ENCODE measurements around the gene TMEM175.

The TMEM175 gene

DNA sequence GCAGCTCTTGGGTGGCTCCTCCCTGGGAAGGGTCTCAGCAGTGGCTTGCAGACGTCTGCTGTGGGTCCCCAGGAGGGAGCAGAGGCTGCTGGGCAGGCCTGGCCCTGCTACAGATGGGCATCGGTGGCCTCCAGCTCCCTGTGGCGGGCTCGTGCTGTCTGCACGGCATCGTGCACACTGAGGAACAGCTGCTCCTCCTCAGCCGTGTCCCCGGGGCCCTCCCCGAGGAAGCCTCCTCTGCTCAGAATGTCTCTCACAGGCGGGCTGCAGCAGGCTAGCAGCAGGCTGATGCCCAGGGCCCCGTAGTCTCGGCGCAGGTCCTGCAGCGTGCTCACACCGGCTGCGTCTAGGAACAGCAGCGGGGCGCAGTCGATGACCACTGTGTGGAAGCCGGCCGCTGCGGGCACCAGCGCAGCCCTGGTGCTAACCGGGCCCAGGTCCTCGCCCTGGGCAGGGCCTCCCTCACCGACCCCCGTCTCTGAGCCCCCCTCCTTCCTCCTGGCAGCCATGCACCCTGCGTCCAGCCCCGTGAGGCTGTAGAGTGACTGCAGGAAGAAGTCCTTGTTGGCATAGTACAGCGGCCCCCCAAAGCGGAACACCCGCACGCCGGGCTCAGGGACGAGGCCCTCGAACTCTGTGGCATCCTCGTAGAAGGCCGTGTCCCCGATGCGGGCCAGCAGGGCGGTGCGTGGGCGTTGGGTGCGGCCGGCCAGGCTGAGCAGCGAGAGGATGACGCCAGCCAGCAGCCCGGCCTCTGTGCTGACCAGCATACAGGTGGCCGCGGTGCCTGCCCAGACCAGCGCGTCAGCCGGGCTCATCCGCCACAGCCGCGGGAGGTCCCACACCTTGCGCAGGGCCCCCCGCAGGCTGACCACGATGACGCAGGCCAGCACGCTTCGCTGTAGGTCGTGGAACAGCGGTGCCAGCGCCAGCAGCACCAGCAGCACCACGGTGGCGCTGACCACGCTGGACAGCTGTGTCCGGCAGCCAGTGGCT, 56.8 kb downstream of the TMEM175 start:
- no peaks in the 10 kb centered on the region for H3K36me3 ChIP-seq (ENCODE audit: control insufficient read depth, insufficient read depth, low read length)
- H3K4me3 ChIP-seq (ENCODE audit: low read depth, low read length) = no peak overlapping the region
- H3K4me1 ChIP-seq = peaks cover 9% of the 10 kb centered on the region
- no peak overlapping the region for H3K4me2 ChIP-seq (ENCODE audit: low read length)
- TF ChIP-seq, protein P1, sequence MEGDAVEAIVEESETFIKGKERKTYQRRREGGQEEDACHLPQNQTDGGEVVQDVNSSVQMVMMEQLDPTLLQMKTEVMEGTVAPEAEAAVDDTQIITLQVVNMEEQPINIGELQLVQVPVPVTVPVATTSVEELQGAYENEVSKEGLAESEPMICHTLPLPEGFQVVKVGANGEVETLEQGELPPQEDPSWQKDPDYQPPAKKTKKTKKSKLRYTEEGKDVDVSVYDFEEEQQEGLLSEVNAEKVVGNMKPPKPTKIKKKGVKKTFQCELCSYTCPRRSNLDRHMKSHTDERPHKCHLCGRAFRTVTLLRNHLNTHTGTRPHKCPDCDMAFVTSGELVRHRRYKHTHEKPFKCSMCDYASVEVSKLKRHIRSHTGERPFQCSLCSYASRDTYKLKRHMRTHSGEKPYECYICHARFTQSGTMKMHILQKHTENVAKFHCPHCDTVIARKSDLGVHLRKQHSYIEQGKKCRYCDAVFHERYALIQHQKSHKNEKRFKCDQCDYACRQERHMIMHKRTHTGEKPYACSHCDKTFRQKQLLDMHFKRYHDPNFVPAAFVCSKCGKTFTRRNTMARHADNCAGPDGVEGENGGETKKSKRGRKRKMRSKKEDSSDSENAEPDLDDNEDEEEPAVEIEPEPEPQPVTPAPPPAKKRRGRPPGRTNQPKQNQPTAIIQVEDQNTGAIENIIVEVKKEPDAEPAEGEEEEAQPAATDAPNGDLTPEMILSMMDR (IDR thresholded peaks at IDR 0.05) = no peak
- no peak overlapping the region for H3K9ac ChIP-seq
- no peak overlapping the region for H2AFZ ChIP-seq
- H3K9me3 ChIP-seq (ENCODE audit: control insufficient read depth, low read length) = no peaks in the 10 kb centered on the region
- H3K79me2 ChIP-seq = no peaks in the 10 kb centered on the region
- H3K27me3 ChIP-seq (ENCODE audit: control insufficient read depth, insufficient read depth, low read length) = no peaks in the 10 kb centered on the region
- H3K27ac ChIP-seq = no peak overlapping the region

DNA sequence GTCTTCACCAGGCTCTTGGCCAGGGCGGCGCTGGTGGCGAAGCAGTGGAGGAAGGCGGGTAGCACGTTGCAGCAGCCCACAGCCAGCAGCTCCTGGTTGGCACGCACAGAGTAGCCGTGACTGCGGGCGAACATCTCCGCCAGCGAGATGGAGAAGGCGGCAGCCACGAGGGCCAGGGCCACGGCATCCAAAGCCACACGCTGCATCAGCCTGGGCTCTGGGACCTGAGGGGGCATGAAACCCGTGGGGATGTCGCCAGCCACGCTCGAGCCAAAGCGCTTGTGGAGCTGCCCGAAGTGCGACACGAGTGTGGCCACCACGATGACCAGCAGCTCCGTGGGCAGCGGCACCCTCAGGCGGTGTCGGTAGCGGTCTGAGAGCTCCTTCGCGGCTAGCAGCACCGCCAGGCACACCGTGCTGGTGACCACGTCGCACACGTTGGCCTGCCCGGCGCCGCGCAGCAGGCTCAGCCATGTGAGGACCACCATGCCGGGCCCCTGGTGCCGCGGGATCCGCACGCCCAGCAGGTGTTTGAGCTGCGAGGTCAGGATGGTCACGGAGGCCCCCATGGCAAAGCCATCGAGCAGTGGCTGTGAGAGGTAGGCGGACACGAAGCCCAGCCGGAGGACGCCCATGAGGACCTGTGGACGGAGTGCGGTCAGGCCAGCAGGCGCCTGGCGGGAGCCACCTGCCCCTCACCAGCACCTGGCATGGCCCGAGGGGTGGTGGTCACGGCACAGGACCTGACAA, 57.6 kb downstream of the TMEM175 start:
- TF ChIP-seq, protein P1 (IDR thresholded peaks at IDR 0.05) = no peak

DNA sequence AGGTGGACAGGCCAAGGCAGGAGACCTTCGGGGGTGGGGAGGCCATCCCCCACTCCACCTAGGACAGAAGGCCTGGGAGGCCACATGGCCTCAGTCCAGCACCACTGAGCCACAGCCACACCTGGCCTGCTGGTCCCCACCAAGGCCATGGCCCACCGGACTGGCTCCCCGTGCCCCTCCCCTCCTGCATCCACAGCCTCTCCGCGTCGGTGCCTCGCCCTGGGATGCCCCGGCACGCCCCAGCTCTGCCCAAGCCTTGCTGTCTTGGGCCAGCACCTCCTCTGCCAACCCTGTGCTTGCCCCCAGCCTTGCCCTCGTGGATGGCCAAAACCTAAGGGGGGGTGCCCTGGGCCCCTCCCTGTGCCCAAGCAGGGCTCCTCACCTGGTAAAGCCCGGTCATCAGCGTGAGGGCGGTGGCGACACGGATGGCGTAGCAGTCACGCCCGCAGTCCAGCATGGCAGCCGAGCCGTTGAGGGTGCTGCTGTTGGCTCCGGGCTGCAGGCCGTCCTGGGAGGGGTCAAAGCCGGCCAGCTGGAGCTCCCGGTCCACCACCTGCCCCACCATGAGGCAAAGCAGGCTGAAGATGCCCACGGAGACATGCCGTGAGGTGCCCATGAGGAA, 58.6 kb downstream of the TMEM175 start:
- Histone ChIP-seq H3K4me3 (ENCODE audit: low read depth, low read length) (no peak overlapping the region), H3K36me3 (ENCODE audit: control insufficient read depth, insufficient read depth, low read length) (no peaks in the 10 kb centered on the region), H2AFZ (no peak overlapping the region), H3K27me3 (ENCODE audit: control insufficient read depth, insufficient read depth, low read length) (no peaks in the 10 kb centered on the region), H3K79me2 (no peaks in the 10 kb centered on the region), H3K4me1 (peaks cover 9% of the 10 kb centered on the region), H3K9ac (no peak overlapping the region), H3K27ac (no peak overlapping the region), H3K4me2 (ENCODE audit: low read length) (no peak overlapping the region), H3K9me3 (ENCODE audit: control insufficient read depth, low read length) (no peaks in the 10 kb centered on the region)
- TF ChIP-seq, protein P1 (IDR thresholded peaks at IDR 0.05) = no peak

More for the DNA sequence above, 57.6 kb downstream of the TMEM175 start:
- Histone ChIP-seq H3K79me2 (no peaks in the 10 kb centered on the region), H3K27ac (no peak overlapping the region), H3K36me3 (ENCODE audit: control insufficient read depth, insufficient read depth, low read length) (no peaks in the 10 kb centered on the region), H3K4me2 (ENCODE audit: low read length) (no peak overlapping the region), H3K4me1 (peaks cover 9% of the 10 kb centered on the region), H3K4me3 (ENCODE audit: low read depth, low read length) (no peak overlapping the region), H3K9ac (no peak overlapping the region), H2AFZ (no peak overlapping the region), H3K27me3 (ENCODE audit: control insufficient read depth, insufficient read depth, low read length) (no peaks in the 10 kb centered on the region), H3K9me3 (ENCODE audit: control insufficient read depth, low read length) (no peaks in the 10 kb centered on the region)

DNA sequence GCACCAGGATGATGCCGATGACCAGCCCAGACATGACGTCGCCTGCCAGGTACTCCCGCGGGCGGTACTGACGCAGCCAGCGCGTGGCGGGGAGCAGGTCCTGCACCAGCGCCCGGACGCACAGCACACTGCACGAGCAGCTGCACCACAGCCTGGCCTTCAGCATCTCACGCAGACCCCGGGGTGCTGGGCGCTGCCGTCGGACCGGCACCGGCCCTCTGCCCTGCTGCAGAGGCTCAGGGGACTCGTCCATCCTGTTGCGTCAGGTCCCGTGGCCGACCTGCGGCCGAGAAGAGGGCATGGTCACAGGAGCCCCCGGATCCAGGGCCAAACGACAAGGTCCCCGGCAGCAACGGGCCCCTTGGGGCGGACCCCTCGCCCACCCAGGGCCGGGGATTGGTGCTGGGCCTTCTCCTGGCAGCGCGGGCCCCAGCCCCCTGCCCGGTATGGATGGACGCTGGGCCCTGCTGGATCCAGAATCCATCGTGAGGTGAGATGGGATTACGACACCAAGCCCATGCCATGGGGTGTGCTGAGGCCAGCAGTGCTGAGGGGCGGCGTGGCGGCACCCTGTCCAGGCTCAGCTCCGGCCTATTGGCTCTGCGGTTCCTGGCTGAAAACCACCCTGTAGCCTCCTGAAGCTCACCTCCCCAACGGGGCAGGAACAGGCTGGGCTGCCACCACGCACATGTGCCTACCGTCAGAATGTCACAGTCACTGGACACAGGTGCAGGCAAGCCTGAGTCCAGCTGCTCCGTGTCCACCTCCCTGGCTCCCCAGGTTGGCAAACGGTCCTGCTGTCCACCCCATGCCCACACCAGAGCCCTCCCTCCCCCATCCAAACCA, 59.4 kb downstream of the TMEM175 start:
- Histone ChIP-seq H3K4me2 (ENCODE audit: low read length) (peak overlapping the region; percentile 78), H2AFZ (no peak overlapping the region), H3K79me2 (no peaks in the 10 kb centered on the region), H3K4me3 (ENCODE audit: low read depth, low read length) (no peak overlapping the region), H3K27me3 (ENCODE audit: control insufficient read depth, insufficient read depth, low read length) (no peaks in the 10 kb centered on the region), H3K4me1 (peaks cover 9% of the 10 kb centered on the region), H3K9ac (no peak overlapping the region), H3K36me3 (ENCODE audit: control insufficient read depth, insufficient read depth, low read length) (no peaks in the 10 kb centered on the region), H3K9me3 (ENCODE audit: control insufficient read depth, low read length) (no peaks in the 10 kb centered on the region), H3K27ac (no peak overlapping the region)
- TF ChIP-seq, protein P1 (IDR thresholded peaks at IDR 0.05) = no peak

All from parathyroid adenoma (tissue), 2 donors.